Measurements from ENCODE around the gene RAC3.

Gene RAC3

GRCh38 chr17:82013341-82013740 is 18.1 kb upstream of the RAC3 start:
- no peak for DNase-seq

- no peak for DNase-seq
Observed at GRCh38 chr17:82013772-82014321, 17.6 kb upstream of the RAC3 start.

DNA sequence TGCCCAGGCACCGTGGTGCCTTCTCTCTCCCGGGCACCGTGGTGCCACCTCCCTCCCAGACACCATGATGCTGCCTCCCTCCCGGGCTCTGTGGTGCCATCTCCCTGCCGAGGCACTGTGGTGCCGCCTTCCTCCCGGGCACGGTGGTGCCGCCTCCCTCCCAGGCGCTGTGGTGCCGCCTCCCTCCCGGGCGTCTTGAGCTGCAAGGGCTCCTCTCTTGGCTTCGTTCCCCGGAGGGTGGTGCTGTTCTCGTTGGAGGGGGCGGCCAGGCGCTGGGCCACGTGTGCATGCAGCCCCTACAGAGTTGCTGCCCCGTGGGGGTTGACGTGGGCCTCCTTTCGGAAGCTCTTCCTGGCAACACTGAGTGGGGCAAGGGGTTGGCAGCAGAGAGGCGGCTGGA is 17.0 kb upstream of the RAC3 start:
- no peak for DNase-seq

GRCh38 chr17:82014971-82015310 is 16.5 kb upstream of the RAC3 start:
- no peak for DNase-seq

DNA sequence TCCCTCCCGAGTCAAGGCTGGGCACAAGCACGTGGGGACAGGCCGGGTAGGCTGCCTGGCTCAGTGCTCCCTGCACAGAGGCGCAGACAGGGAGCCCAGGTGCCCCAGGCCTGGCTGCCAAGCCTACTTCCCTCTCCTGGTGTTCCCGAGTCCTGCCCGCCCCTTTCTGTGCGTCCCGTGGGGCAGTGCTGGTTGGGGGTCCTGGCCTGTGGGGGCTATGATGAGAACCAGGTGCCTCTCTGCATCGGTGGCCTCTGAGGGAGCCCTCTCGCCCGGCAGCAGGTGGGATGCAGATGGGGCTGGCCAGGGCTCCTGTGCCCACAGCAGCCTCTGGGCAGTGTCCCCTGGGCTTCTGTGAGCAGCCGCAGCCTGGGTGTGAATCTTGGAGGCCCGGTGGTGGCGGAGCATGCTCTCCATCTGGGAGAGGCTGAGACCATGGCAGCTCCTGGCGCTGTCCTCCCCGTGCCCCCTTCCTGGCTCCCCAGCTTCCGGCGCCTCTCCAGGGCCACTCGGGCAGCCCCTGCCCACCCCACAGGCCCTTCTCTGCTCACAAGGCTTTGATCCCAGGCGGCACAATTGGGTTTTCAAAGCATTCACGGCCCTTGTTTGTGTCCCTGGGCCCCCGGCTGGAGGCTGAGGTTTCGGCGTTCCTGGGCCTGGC is 16.0 kb upstream of the RAC3 start:
- DNase-seq: no peak

GRCh38 chr17:82016061-82016874 is 15.2 kb upstream of the RAC3 start:
- DNase-seq: no peak

- no peak for DNase-seq
Observed at GRCh38 chr17:82016875-82017459, 14.5 kb upstream of the RAC3 start.

GRCh38 chr17:82017612-82018151 is 13.8 kb upstream of the RAC3 start:
- no peak for DNase-seq

GRCh38 chr17:82018152-82018988 is 13.1 kb upstream of the RAC3 start:
- DNase-seq: no peak

- no peak for DNase-seq
Observed at GRCh38 chr17:82018989-82019689, 12.3 kb upstream of the RAC3 start.

GRCh38 chr17:82019690-82020571 is 11.5 kb upstream of the RAC3 start:
- DNase-seq: peak; percentile 64

DNA sequence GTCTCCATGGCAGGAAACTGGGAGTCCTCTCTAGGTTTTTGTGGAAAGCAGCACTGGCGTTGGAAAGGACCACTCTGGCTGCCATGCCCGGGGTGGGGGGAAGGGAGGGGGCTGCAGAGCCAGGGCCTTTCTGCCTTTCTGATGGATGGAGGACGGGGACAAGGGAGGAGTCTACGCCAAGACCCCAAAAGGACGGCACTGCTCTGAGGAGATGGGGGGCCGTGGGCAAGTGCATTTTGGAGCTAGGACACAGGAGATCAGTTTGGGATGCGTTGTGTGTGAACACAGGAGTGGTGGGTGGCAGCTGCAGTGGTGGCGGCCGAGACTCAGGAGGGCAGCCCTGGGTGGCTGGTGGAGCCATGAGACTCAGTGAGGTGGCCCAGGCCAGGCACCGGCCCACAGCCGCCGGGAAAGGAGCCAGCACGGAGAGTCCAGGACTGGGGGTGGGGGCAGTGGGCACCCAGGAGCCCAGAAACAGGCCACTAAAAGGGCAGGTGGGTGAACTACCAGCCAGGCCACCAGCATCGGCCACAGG is 10.8 kb upstream of the RAC3 start:
- no peak for DNase-seq

- peak; percentile 57 for DNase-seq
Observed at GRCh38 chr17:82021107-82021899, 10.2 kb upstream of the RAC3 start.

DNA sequence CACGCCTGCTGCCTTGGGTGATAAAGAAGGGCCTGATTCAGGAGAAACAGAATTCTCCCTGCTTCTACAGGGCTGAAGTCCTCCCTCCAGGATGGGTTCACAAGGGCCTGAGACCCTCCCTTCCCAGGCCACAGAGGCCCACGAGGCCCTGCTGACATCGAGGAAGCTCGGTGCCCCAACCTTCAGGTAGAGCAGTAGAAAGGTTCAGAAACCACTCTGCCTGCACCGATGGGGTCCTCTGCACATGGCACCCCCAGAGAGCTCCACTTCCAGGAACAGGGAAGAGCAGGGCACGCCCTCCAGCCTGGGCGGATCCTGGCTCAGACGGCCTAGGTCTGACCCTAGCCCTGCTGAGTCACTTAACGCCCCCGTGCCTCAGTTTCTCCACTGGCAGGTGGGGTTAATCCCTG is 9.6 kb upstream of the RAC3 start:
- no peak for DNase-seq

DNA sequence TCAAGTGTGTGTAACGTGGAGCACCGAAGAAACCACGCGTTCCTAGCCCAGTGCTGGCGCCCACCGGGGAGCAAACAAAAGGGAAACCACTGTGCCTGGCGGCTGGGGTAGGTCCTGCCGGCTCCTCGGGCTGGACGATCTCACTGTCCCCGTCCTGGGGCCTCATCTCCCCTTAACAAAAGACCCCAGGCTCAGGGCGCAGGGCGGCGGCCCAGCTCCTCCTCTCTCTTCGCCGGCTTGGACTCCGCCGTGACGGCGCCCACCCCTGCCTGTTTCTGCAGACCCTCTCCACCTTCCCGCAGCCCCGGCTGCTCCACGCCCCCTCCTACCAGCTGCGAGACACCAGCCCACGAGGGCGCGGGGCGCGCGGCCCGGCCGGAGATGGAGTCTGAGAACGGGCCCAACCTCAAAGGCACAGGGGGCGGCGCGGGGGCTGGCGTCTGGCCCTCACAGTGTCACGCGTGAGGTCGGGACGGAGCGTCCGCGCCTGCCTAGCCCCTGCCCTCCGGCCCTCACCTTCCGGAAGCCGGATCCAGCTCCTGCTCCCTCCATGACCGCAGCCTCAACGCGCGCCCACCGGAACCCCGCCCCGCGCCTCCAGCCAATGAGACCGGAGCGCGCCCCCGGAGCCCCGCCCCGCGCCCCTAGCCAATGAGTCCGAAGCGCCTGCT is 9.0 kb upstream of the RAC3 start, which contains the start of gene CENPX:
Gene CENPX, minus strand, starts transcription at position 569 of the 671 bp plus-strand sequence. Its CDS starts 17 bp downstream, at position 552.
- no peak for DNase-seq

- DNase-seq: peak; percentile 100
Observed at GRCh38 chr17:82022981-82023446, 8.5 kb upstream of the RAC3 start, which contains the start of gene LRRC45. Gene LRRC45, plus strand, starts transcription at chr17:82023305. Its CDS starts 339 bp downstream, at chr17:82023644.

- peak; percentile 22 for DNase-seq
Observed at GRCh38 chr17:82023447-82024241, 7.8 kb upstream of the RAC3 start.

DNA sequence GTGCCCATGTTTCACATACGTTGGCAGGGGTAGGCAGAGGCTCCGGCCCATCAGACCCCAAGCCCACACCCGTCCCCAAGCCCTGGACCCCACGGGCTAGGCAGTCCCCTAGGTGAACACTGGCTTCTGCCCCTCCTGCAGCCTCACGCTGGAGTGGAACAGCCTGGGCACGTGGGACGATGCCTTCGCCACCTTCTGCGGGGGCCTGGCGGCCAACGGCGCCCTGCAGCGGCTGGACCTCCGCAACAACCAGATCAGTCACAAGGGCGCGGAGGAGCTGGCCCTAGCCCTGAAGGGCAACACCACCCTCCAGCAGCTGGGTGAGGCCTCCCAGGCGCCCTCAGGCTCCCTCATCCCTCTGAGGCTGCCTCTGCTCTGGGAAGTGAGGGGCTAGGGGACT is 6.6 kb upstream of the RAC3 start:
- DNase-seq: no peak
